CD4-positive, alpha-beta T cell treated with Interleukin-15 for 1 hour (primary cell): ENCODE data around the gene BROX.
"Not testable (repeated sequence)": the region's sequence is repeated elsewhere in the genome, so short reads cannot be mapped to it uniquely, and the experiment has no call there.

ENCODE experiments used
- DNase-seq: peaks from one replicate; pipeline ENCODE4 v3.0.0-alpha.2; 2020

BROX gene

DNA sequence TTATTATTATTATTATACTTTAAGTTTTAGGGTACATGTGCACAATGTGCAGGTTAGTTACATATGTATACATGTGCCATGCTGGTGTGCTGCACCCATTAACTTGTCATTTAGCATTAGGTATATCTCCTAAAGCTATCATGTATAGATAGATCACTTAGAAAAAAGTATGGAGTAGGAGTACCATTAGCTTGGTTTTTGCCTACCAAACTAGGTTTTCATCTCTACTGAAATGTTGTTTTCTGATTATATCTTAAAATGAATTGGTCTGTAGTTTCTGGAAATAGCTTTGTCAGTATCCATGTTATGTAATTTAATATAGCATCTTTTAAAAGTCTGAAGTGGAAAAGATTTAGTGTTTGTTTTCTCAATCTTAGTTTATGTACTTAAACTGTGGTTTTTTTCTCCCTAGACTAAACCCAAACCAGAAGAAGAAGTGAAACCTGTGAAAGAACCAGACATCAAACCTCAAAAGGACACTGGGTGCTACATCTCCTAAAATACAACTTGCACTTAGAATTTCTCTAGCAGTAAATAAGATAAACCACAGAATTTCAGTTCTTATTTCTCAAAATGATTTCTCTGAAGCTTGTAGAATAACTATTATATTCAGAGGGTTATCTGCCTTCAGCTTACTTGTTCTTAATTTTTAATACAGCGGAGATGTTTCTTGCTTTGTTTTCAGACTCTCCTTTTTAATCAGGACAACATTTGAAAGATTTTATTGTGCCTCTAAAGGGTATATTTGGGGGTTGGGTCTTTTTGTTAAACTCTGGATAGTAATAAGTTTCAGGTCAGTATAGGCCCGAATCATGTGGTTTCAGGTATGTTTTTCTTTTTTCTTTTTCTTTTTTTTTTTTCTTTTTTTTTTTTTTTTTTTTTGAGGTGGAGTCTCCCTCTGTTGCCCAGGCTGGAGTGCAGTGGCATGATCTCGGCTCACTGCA lies 20.1 kb downstream of the BROX start:
- DNase-seq = no peak

DNA sequence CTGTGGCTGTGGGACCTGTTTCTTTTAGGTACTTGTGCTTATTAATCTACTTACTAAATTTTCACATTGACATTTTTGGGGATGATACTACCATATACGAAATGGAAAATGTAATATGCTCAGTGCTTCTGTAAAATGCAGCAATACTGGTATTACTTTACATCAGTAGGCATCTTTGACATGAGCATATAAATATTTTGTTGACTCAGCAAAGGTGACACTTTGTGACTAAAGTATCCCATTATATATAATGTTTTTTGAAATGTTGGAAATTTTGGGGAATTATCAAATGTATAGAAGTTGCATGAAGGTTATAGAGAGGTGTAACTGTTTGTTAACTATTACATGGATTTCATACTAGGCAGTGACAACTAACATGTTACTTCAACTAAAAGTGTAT lies 22.4 kb downstream of the BROX start:
- no peak for DNase-seq

GRCh38 chr1:222736470-222736869 lies 24.1 kb downstream of the BROX start:
- no peak for DNase-seq

- DNase-seq = no peak
These were observed 24.6 kb downstream of the BROX start, which contains the start of gene FAM177B for GRCh38 chr1:222736972-222737371. TSS of gene FAM177B (plus strand) at chr1:222737202. CDS start at chr1:222746546, 9,344 bp downstream.

DNA sequence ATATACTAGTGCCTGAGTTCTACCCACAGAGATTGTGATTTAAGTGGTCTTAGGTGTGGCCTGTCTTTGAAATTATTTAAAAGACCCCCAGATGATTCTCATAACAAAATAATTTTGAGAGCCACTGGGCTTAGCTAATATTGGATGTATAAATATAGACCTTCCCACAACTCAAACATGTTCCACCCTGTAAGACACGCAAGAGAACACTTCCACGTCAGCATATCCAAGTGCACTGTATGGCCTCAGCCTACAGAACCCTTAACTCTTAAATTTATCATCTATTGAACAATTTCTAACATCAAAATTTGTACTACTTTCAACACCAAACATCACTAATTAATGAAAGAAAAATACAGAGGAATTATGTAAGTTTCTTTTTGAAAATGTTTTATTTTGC lies 27.1 kb downstream of the BROX start:
- DNase-seq = no peak

GRCh38 chr1:222739929-222740328 lies 27.6 kb downstream of the BROX start:
- no peak for DNase-seq

DNA sequence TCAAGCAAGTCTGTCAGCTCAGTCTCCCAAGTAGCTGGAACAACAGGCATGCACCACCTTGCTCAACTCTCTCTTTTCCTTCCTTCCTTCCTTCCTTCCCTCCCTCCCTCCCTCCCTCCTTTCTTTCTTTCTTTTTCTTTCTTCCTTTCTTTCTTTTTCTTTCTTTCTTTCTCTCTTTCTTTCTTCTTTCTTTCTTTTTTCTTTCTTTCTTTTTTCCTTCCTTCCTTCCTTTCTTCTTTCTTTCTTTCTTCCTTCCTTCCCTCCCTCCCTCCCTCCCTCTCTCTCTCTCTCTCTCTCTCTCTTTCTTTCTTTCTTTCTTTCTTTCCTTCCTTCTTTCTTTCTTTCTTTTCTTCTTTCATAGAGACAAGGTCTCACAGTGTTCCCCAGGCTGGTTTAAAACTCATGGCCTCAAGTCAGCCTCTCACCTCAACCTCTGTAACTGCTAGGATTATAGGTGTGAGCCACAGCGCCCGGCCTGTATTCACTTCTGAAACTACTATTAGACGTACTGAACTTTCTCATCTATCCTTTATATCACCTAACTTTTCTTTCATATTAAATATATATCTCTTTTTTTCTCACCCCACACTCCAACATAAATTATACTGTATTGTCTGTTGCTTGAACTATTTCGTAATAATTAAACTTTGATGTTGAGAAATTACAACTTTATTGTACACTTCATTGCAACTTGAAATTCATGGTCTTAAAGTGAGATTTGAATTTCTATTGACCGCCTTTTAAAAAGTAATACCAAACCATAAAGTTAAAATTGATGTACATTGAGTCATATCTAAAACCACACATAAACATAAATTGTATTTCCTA lies 29.5 kb downstream of the BROX start:
- not testable (repeated sequence) for DNase-seq

GRCh38 chr1:222749927-222750326 lies 37.6 kb downstream of the BROX start:
- no peak for DNase-seq

GRCh38 chr1:222750651-222751050 lies 38.3 kb downstream of the BROX start:
- DNase-seq = no peak

- no peak for DNase-seq
These were observed 38.9 kb downstream of the BROX start for GRCh38 chr1:222751255-222751654.

- no peak for DNase-seq
These were observed 42.2 kb downstream of the BROX start for GRCh38 chr1:222754366-222755139.

DNA sequence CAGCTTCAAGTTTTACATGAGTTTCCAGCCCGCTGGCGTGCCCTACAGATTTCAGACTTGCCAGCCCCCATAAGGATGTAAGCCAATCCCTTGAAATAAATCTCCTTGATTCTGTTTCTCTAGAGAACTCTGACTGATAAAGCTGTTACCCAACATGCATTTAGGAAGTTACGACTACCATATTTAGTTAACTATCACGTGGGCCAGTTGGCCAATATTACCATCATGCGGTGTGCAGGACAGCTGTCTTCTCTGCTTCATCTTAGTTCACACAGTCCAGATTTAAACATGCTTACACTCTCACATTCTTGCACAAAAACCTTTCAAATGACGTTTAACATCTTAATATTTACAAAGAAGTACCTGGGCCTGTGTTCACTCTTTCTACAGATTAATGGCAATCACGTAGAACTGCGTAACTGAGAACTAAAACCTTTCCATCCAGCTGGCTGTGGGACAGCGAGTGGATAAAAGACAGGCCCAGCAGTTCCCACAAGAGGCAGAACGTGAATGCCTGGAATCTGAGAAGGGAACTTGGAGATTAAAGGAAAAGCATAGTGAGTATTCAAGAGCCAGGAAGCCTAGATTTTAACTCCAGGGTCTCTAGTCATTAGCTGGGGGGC lies 45.4 kb downstream of the BROX start:
- DNase-seq = no peak

DNA sequence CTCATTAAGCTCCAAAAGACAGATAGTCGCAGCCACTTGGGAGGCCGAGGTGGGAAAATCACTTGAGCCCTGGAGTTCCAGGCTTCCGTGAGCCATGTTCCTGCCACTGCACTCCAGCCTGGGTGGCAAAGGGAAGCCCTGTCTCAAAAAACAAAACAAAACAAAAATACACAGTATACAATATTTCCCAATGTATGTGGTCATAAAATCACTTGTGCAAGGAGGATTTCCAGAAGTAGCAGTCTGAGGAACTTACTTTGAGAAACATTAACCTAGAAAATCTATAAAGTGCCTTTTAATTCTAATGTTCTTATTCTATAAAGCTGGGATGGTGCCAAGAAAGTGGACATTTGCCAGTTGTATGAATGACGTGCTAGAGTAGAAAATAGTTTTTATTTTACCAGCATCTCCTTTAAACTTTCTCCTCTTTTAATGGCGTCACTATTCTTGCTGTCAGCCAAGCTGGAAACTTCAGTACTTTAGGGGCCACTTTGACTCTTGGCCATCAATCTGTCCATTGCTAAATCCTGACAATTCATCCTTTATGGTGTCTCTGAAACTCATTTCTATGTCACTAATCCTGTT lies 47.2 kb downstream of the BROX start:
- no peak for DNase-seq

DNA sequence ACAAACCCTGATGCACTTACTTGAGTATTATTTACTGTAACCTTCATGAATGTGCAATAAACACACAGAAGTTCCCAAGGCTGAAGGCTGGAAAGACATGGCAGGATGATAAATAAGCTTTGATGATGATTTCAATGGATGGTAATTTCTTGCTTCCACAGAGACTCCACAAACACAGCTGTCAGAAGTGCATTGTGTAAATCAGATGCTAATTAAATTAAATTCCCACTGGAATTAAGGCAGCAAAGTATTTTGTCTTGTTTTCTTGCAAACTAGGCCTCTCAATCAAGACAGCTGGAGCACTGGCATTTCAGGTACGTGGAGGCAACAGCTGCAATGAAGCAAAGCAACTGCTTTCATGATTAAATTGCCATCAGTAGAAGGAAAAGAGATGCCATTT lies 48.7 kb downstream of the BROX start:
- no peak for DNase-seq

GRCh38 chr1:222762178-222762577 lies 49.8 kb downstream of the BROX start:
- DNase-seq = not testable (repeated sequence)

DNA sequence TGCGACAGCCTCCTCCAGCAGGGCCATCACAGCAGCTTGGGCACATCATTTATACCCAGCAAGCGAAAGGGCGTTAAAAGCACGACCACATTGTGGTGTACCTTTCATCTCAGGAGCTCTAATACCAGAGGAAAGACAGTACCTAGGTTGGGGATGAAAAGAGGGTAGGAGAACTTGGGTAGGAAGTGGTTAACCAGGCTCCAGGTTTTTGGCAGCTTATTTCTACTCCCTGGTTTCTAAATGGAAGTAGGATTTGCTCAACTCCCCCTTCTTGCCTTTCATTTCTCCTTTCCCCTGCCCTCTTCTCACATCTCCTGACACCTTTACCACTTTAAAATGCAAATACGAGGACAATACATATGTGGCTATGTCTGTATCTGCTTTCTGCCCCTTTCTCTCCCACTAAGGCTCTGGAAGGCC lies 54.8 kb downstream of the BROX start:
- DNase-seq = no peak

GRCh38 chr1:222768592-222768991 lies 56.2 kb downstream of the BROX start:
- no peak for DNase-seq

DNA sequence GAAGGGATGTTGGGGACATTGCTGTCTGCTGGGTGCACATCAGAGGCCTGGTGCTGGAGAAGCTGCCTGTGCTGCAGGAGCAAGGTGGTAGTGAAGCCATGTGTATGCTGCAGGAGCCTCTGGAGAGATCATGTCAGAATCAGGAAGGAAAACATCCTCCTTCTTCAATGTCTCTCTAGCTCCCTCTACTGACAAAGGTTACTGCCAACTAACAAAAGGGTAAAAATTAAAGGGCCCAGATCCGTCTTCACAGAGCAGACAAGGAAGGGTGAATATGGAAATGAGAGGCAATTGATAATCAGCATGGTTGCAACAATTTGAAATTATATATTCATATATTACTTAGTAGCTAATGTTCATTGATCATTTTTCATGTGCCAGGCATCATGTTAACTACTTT lies 56.8 kb downstream of the BROX start:
- no peak for DNase-seq

DNA sequence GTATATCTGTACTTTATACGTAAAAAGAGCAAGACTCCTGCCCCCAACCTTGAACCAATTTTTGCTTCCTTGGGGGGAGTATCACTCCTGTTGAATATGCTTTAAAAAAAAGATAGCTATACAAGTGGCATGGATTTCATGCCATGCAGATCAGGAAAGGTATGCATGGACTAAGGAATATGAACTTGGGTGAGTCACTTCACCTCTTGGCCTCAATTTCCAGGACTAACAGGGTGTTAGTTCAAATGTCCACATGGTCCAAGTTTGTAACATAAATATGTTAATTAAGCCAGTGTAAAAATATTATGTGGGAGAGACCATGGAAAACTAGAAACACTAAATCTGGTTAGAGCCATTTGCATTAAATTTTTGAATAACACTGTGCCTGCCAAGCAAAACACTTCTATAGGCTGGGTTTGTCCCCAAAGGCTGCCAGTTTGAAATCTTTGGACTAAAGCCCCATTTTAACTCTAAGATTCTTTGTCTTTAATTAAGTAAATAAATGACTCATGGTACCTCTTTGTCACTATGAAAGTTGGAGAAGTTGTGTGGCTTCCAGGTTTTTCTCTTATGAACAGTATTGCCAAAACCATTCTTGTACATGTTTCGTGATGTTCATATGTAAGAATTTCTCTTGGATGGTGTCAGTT lies 57.7 kb downstream of the BROX start:
- no peak for DNase-seq

- peak; percentile 48 for DNase-seq
These were observed 60.6 kb downstream of the BROX start for GRCh38 chr1:222772996-222773379.

DNA sequence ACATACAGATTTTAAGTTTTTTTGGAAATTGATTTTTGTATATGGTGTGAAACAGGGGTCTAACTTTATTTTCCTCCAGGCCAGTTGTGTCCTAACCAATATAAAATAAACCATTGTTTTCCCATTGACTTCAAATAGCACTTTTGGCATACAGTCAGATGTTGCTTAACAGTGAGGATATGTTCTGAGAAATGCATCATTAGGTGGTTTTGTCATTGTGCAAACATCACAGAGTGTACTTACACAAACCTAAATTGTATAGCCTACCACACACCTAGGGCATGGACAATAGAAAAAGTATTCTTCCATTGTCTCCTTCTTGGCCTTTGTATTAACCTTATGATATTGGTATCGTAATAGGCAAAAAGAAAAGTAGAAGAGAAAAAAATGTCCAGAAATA lies 65.1 kb downstream of the BROX start:
- no peak for DNase-seq

DNA sequence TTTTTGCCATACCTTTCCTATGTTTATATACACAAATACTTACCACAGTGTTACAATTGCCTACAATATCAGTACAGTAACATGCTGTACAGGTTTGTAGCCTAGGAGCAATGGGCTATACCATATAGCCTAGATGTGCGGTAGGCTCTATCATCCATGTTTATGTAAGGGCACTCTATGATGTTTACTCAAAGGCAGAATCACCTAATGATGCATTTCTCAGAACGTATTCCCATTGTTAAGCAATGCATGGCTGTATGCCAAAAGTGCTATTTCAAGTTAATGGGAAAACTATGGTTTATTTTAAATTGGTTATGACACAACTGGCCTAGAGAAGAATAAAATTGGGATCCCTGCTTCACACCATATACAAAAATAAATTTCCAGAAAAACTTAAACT lies 65.6 kb downstream of the BROX start:
- DNase-seq = no peak
